Measurements from ENCODE around the gene UBQLN2. TPM values are rescaled to one million over a fixed set of nuclear protein-coding genes. Genes with fewer than 3 reads are reported as not detected.
"Not testable (repeated sequence)": the region's sequence is repeated elsewhere in the genome, so short reads cannot be mapped to it uniquely, and the experiment has no call there.

UBQLN2 gene
- 10 to 100 TPM; 45.4 to 46.5 (median 46.1) TPM for polyA plus RNA-seq (ENCODE audit: insufficient read length in 3 of 3)

DNA sequence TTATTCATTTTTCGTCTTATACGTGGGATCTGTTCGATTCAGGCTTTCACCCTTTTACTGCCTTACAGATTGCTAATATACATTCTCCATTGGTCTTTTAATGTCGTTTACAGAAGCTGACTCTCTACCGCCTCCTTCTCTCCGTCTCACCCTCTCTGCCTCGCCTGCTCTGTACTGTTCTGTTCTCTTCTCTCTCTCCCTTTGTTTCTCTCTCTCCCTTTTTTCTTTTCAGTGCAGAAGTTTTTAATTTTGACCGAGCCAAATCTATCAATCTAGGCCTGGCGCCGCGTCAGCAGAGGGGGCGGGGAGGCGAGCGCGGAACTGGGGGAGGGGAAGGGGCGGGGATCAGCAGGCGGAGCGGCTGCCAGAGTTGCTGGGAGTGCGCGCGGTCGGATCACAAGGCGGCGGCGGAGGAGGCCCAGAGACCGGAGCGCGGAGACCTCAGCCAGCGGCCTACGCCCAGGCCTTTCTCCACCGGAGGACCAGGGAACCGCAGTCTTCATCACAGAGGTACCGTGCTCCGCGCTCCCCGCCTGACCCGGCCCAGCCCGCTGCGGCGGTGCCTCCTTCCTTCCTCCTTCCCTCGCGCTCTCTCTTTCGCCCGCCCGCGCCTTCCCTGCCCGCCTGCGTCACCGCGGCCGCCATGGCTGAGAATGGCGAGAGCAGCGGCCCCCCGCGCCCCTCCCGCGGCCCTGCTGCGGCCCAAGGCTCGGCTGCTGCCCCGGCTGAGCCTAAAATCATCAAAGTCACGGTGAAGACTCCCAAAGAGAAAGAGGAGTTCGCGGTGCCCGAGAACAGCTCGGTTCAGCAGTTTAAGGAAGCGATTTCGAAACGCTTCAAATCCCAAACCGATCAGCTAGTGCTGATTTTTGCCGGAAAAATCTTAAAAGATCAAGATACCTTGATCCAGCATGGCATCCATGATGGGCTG lies at the start of gene UBQLN2:
TSS of gene UBQLN2 (plus strand) at position 397 of the 931 bp plus-strand sequence. CDS start at position 644, 247 bp downstream.
- peak; percentile 33 to 60 (median 51) for DNase-seq (ENCODE audit: low read depth in 3 of 3, low spot score in 2 of 3)

DNA sequence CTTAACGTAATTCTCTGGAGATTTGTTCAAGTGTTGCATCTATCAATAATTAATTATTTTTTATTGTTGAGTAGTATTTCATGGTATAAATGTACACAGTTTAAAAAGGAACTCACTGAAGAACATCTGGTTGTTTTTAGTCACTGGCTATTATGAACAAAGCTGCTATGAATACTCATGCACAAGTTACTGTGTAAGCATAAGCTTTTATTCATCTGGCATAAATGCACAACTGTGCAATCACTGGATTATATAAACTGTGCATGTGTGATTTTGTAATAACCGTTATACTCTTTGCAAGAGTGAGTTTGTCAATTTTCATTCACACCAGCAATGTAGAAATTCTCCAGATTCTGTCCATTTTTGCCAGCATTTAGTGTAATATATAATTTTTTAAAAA lies 43.8 kb upstream of the UBQLN2 start:
- no peak for DNase-seq (ENCODE audit: low read depth in 3 of 3, low spot score in 2 of 3)

DNA sequence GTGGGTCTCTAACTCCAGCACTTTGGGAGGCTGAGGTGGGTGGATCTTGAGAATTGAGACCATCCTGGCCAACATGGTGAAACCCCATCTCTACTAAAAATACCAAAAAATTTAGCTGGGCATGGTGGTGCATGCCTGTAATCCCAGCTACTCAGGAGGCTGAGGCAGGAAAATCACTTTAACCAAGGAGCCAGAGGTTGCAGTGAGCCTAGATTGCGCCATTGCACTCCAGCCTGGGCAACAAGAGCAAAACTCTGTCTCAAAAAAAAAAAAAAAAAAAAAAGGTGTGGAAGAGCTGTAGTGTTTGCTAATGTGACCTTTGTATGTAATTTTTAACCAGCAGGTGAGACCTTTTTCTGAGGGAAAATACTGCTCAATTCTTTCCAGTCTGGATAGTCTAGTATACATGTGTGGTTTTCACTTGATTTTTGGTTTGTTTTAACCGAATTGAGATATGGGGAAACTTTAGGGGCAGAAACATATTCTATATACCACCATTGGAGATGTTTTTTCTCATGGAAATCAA lies 33.9 kb upstream of the UBQLN2 start:
- not testable (repeated sequence) for DNase-seq (ENCODE audit: low read depth in 3 of 3, low spot score in 2 of 3)

DNA sequence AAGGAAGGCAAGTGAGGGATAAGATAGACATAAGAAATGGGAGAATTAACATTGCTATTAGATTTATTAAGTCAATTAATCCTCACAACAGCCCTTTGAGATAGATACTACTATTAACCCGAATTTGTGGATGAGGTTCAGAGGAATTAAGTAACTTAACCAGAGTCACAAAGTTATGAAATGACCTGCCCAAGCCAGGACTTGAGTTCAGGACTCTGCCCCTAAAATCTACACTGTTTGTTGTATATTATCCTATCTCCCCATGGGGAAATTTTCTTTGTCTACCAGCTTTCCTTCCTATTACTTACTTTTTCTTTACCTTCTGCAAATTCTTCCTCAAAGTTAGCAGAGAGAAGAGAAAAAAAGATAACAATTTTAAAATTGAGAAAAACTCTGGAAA lies 33.4 kb upstream of the UBQLN2 start:
- no peak for DNase-seq (ENCODE audit: low read depth in 3 of 3, low spot score in 2 of 3)

DNA sequence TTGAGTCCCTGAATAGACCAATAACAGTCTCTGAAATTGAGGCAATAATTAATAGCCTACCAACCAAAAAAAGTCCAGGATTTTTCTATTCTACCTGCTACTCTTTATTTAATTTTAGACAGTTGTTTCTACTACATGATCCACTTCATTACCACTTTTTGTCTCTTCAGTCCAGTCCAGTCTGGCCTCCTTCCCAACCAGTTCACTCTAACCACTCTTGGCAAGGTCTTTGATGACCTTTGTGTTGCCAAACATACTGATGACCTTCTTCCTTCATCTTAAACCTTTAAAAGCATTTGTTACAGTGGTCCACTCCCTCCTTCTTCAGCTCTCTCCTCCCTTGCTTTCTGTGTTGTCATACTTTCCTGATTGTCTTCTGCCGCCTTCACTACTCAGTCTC lies 12.8 kb upstream of the UBQLN2 start:
- no peak for DNase-seq (ENCODE audit: low read depth in 3 of 3, low spot score in 2 of 3)

DNA sequence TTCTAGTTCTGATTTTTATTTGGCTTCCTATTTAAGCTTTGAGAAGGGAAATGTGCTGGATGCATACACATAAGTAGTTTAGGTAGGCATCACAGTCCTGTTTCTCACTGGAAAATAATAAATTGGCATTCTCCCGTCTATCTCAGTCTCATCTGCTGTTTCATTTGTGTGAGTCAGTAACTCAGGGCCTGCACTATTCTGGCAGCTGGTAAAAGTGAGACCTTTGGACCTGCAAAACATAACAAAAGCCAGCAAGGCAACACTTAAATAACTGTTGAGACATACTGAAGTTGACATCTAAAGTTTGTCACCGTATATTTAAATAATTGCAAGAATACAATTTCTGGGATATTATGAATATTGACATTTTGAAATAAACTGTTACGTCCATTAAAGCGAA lies 8.6 kb upstream of the UBQLN2 start:
- DNase-seq (ENCODE audit: low read depth in 3 of 3, low spot score in 2 of 3): no peak

DNA sequence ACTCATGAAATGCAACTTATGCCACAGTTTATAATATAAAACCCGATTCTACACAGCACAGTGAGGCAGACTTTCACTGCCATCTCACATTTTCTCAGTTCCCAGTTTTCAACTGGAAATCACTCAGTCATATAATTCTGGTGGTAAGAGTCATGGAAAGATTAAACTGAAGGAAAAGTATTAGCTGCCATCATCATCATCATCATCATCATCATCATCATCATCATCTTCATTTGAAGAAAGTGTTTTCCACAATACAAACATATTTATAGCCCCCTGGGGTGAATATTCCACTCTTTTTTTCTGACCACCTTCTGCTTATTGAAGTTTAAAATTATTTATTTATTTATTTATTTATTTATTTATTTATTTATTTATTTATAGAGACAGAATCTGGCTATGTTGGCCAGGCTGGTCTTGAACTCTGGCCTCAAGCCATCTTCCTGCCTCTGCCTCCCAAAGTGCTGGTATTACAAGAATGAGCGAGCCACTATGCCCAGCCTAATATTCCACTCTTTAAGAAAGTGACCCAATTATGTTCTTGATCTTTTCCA lies 6.0 kb upstream of the UBQLN2 start:
- no peak for DNase-seq (ENCODE audit: low read depth in 3 of 3, low spot score in 2 of 3)

DNA sequence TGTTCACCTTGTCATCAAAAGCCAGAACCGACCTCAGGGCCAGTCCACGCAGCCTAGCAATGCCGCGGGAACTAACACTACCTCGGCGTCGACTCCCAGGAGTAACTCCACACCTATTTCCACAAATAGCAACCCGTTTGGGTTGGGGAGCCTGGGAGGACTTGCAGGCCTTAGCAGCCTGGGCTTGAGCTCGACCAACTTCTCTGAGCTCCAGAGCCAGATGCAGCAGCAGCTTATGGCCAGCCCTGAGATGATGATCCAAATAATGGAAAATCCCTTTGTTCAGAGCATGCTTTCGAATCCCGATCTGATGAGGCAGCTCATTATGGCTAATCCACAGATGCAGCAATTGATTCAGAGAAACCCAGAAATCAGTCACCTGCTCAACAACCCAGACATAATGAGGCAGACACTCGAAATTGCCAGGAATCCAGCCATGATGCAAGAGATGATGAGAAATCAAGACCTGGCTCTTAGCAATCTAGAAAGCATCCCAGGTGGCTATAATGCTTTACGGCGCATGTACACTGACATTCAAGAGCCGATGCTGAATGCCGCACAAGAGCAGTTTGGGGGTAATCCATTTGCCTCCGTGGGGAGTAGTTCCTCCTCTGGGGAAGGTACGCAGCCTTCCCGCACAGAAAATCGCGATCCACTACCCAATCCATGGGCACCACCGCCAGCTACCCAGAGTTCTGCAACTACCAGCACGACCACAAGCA lies 898 bp downstream of the UBQLN2 start:
- DNase-seq (ENCODE audit: low read depth in 3 of 3, low spot score in 2 of 3): peak in 1 of 3 donors; percentile 16

DNA sequence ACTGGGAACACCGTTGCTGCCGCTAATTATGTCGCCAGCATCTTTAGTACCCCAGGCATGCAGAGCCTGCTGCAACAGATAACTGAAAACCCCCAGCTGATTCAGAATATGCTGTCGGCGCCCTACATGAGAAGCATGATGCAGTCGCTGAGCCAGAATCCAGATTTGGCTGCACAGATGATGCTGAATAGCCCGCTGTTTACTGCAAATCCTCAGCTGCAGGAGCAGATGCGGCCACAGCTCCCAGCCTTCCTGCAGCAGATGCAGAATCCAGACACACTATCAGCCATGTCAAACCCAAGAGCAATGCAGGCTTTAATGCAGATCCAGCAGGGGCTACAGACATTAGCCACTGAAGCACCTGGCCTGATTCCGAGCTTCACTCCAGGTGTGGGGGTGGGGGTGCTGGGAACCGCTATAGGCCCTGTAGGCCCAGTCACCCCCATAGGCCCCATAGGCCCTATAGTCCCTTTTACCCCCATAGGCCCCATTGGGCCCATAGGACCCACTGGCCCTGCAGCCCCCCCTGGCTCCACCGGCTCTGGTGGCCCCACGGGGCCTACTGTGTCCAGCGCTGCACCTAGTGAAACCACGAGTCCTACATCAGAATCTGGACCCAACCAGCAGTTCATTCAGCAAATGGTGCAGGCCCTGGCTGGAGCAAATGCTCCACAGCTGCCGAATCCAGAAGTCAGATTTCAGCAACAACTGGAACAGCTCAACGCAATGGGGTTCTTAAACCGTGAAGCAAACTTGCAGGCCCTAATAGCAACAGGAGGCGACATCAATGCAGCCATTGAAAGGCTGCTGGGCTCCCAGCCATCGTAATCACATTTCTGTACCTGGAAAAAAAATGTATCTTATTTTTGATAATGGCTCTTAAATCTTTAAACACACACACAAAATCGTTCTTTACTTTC lies 1.8 kb downstream of the UBQLN2 start:
- no peak for DNase-seq (ENCODE audit: low read depth in 3 of 3, low spot score in 2 of 3)

DNA sequence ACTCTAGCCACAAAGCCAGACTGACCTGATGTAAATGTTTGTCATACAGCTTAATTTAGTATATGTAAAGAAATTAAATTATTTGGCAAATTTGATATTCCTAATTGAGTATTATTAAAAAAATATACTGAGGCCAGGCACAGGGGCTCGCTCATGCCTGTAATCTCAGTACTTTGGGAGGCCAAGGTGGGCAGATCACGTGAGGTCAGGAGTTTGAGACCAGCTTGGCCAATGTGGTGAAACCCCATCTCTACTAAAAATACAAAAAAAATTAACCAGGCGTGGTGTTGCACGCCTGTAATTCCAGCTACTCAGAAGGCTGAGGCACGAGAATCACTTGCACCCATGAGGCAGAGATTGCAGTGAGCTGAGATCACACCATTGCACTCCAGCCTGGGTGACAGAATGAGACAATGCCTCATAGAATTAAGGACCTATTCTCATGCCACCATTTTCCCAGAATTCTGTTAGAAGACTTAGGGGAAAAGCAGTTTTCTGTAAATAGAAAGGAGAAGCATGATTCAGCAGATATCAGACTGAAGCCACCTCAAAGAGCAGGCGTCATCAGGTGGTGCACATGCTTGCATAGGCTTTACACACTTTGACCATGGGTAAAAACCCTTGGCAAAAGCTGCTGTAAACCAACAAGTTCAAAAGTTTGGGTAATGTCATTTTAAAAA lies 6.1 kb downstream of the UBQLN2 start:
- DNase-seq (ENCODE audit: low read depth in 3 of 3, low spot score in 2 of 3): no peak

DNA sequence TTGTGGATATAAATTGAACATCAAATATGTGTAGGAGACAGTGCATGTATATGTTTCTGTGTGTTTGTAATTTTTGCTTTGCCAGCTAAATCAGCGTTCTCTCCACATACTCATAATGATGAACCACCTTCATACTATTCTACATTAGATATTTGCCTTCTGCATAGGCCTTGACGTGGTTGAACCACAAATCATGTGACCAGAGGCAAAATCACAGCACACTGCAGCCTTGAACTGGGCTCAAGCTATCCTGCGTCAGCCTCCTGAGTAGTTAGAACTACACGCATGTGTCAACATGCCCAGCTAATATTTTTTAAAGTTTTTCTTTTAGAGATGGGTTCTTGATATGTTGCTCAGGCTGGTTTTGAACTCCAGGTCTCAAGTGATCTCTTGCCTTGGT lies 9.5 kb downstream of the UBQLN2 start:
- no peak for DNase-seq (ENCODE audit: low read depth in 3 of 3, low spot score in 2 of 3)

DNA sequence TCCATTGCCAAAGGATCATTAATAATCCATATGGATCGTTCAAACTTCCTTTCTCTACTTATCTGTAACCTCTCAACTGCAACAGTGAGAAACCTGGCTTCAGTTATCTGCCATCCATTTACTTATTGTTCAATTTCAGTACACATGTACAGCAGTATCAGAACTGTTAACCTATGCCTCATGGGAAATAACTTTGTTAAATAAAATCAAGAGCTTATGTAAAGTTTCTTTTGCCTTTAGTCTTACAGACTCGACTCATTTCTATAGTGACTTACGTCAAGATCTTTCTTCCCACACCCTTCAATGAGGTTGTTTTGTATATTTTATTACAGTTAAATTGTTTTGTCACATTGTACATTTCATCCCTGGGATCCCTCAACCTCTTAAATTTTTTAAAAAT lies 11.4 kb downstream of the UBQLN2 start:
- no peak for DNase-seq (ENCODE audit: low read depth in 3 of 3, low spot score in 2 of 3)

DNA sequence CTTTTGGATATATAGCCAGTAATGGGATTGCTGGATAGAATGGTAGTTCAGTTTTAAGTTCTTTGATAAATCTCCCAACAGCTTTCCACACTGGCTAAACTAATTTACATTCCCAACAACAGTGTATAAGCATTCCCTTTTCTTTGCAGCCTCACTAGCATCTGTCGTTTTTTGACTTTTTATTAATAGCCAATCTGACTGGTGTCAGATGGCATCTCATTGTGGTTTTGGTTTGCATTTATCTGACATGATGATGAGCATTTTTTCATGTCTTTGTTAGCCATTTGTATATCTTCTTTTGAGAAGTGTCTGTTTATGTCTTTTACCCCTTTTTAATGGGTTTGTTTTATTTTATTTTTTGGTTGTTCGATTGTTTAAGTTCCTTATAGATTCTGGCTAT lies 13.3 kb downstream of the UBQLN2 start:
- no peak for DNase-seq (ENCODE audit: low read depth in 3 of 3, low spot score in 2 of 3)

DNA sequence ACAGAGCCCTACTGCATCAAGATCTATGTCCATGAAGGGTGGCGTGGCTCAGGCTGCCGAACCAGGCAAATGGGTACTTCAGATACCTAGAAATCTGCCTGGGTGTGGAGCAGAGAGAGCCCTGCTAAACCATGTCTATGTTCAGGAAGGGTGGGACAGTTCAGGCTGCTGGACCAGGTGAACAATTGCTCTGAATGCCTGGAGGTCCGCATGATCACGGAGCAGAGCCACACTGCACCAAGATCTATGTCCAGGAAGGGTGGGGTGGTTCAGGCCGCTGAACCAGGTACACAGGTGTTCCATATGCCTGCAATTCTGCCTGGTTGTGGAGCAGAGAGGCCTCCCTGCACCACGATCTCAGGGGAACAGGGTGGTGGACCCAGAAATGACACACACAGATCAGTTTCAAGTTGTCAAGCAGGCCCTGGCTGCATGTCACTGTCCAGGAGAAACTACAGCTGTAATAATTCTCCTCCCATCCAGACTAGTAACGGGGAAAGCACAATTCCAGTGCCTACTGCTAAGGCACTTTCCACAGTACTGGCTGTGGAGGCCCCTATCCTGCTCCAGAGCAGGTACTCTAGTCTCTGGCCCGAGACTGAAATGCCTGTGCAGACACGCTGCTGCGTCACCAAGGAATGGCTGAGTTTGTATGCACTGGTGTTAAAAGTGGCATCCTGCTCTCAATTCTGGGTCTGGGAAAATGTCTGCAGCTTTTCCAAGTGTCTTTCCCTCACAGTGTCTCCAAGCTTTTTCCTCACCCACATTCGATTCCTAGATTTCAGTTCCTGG lies 25.2 kb downstream of the UBQLN2 start:
- DNase-seq (ENCODE audit: low read depth in 3 of 3, low spot score in 2 of 3): no peak

DNA sequence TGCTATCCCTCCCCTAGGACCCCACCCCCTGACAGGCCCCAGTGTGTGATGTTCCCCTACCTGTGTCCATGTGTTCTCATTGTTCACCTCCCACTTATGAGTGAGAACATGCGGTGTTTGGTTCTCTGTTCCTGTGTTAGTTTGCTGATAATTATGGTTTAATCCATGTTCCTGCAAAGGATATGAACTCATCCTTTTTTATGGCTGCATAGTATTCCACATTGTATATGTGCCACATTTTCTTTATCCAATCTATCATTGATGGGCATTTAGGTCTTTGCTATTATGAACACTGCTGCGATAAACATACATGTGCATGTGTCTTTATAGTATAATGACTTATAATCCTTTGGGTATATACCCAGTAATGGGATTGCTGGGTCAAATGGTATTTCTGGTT lies 28.4 kb downstream of the UBQLN2 start:
- not testable (repeated sequence) for DNase-seq (ENCODE audit: low read depth in 3 of 3, low spot score in 2 of 3)

DNA sequence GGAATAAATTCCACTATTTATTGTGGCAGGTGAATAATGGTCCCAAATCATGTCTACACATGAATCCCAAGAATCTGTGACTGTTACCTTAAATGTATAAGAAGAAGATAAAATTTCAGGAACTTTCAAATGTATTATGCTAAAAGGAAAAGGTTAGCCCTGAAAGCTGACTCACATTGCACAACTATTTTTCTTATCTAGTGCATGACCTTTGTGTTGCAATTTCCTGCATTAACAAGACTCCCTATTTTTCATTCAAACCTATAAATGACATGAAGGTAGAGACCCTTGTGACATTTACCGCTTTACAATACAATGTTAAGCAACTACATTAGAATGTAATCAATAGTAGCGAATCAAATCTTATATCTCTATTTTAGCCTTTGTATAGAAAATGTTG lies 36.7 kb downstream of the UBQLN2 start:
- DNase-seq (ENCODE audit: low read depth in 3 of 3, low spot score in 2 of 3): no peak

DNA sequence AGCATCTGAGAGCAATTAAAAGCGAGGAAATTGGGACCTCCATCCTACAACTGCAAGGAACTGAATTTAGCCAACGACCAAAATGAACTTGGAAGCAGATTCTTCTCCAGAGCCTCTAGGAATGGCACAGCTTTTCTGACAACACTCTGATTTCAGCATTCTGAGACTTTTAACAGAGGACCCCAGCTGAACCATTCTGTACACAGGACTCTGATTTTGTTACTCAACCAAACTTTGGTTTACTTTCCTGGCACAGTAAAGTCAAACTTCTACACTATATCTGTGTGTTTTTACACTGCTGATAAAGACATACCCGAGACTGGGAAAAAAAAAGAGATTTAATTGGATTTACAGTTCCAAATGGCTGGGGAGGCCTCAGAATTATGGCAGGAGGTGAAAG lies 37.6 kb downstream of the UBQLN2 start:
- no peak for DNase-seq (ENCODE audit: low read depth in 3 of 3, low spot score in 2 of 3)

DNA sequence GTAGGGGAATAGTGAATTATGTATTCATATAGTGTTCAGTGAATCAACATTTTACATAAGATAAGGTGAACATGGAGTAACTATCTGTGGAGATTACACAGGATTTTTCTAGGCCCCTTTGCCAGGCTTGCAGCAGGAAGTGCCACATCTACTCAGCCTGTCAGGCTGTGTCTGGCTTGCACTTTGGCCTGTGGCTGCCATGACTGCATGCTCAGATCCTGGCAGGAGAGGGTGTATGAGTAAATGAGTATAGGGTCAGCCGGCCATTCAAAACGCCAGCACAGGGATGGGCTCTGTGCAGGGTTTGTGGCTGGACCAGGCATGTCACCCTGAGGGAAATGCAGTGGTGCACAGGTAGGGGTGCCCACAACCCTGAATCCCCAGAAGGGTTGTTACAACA lies 51.9 kb downstream of the UBQLN2 start:
- no peak for DNase-seq (ENCODE audit: low read depth in 3 of 3, low spot score in 2 of 3)
